GM19455 (cell line): Measurements from ENCODE around the gene VASP.
A peak's percentile ranks its signal among the peaks of the same experiment; 100 is the strongest.

Source experiments
- ATAC-seq: cut with Tn5 transposase; IDR thresholded peaks from one replicate; pipeline ENCODE4 v1.9.1; 2021; ENCODE audit not compliant: unreplicated experiment

VASP gene

DNA sequence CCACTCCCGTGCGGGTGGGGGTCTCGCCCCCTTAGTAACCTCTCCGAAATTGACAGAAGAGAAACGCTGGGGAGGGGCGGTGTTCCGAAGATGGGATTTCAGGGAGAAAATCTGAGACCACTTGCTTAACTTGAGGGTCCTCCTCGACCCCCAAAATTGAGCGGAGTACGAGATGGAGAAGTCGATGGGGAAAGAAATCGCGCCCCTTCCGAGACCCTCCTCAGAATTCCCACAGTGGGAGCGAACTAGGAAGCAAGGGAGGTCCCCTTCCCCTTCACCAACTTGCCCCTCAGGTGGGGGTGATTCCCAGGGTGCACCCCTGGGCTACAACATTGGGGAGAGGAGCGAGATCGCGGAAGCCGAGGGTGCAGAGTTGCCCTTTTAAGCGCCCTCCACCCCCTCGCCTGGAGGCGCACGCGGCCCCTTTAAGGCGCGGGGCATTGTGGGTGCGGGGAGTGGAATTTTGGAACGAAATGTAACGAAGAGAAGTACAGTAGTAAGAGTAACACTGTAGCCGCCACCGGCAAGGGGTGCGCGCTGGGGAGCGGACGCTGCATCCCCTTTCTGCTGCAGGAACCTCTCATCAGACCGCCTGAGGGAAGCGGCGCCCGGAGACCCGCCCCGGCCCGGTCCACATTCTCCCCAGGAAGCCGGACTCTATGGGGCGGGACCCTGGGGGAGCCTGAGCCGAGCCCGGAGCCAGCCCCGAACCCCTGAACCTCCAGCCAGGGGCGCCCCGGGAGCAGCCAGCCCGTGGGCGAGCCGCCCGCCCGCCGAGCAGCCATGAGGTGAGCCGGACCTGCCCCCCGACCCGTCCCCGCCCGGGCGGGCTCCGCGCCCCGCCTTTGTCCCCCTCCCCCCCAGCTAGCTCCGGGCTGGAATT is at the start of gene VASP:
Gene VASP (plus strand): TSS at position 491 of the 883 bp plus-strand sequence. CDS start 293 bp downstream, at position 784.
- ATAC-seq: no peak

GRCh38 chr19:45457776-45458175 is 49.5 kb upstream of the VASP start:
- ATAC-seq: no peak

- no peak for ATAC-seq
Measured at GRCh38 chr19:45460807-45461347, 46.4 kb upstream of the VASP start.

DNA sequence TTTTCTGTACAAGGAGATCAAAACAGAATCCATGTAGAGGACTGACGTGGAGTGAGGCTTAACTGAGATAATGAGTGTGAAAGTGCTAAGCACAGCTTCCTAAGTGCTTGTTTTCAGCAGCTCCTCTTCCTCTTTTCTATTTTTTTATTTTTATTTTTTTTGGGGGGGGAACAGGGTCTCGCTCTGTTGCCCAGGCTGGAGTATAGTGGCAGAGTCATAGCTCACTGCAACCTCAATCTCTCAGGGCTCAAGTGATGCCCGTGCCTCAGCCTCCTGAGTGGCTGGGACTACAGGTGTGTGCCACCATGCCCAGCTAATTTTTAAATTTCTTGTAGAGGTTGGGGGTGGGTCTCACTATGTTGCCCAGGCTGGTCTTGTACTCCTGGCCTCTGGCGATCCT is 45.1 kb upstream of the VASP start:
- no peak for ATAC-seq

GRCh38 chr19:45463241-45463640 is 44.0 kb upstream of the VASP start:
- no peak for ATAC-seq

DNA sequence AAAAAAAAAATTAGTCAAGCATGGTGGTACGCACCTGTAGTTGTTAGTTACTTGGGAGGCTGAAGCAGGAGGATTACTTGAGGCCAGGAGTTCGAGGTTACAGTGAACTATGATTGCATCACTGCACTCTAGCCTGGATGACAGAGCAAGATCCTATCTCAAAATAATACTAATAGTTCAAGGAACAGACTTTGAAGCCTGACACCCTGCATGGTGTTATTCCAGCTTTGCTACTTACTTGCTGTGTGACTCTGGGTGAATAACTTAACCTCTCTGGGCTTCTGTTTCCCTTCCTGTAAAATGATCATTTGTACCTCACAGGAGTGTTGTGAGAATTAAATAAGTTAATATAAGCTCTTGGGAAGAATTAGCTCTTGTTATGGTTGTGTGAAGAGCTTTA is 43.0 kb upstream of the VASP start:
- ATAC-seq: no peak

- no peak for ATAC-seq
Measured at GRCh38 chr19:45464852-45465441, 42.3 kb upstream of the VASP start.

GRCh38 chr19:45467115-45467455 is 40.2 kb upstream of the VASP start:
- no peak for ATAC-seq

- no peak for ATAC-seq
Measured at GRCh38 chr19:45467456-45468158, 39.7 kb upstream of the VASP start, which contains the start of gene FOSB. TSS of gene FOSB (plus strand) at chr19:45467996. CDS start at chr19:45468587, 591 bp downstream.

- no peak for ATAC-seq
Measured at GRCh38 chr19:45468159-45468651, 39.1 kb upstream of the VASP start.

DNA sequence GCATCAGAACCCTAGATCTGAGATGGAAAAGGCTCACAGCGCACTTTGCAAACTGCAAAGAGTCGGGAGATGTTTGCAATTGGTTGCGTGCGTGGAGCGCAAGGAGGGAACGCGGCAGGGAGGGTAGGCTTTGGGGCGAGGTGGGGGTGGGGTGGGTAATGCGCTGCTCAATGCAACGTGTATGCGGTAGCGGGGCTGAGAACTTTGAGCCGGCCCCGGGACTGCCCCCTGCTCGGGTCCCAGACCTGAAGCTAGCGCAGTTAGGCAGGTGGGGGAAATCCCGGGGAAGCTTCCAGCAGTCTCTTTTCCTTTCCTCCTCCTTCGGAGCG is 38.5 kb upstream of the VASP start:
- no peak for ATAC-seq

DNA sequence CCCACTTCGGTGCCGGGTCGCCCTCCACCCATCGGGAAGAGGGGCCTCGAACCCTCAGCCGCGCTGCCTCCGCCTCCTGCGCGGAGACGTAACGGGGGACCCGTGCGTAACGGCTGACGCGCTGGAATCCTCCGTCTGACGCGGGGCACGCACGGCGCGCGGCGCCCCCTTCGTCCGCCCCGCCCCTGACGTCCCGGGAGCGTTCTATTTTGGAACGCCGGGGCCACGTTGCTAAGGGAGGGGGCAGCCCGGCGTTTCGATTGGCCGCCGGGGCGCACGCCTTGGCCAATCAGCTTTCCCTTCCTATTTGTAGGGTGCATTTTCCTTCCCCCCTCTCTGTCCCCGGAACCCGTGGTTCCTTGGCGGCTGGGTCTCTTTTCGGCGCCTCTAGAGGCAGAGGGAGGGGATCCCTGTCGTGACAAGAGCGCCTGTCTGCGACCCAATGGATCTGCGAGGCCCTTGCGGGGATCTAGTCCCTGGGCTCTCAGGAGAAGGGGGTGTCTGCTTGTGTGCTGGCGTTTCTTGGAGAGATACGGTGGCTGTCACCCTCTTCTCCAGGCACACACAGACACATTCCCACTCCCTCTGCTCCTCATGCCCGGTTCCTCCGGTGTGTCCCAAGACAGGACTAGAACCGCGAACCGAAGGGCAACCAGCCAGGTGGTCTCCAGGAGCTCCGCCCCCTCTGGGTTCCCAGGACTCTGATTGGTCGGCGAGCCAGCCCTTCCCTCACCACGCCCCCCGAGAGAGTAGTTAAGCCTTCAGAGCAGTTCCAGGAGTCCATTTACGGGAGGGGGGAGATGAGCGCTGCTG is 37.9 kb upstream of the VASP start:
- peak; percentile 62 for ATAC-seq

GRCh38 chr19:45469945-45470761 is 37.1 kb upstream of the VASP start:
- ATAC-seq: no peak

- ATAC-seq: no peak
Measured at GRCh38 chr19:45470762-45471081, 36.6 kb upstream of the VASP start.

GRCh38 chr19:45471111-45471930 is 36.0 kb upstream of the VASP start:
- ATAC-seq: no peak

DNA sequence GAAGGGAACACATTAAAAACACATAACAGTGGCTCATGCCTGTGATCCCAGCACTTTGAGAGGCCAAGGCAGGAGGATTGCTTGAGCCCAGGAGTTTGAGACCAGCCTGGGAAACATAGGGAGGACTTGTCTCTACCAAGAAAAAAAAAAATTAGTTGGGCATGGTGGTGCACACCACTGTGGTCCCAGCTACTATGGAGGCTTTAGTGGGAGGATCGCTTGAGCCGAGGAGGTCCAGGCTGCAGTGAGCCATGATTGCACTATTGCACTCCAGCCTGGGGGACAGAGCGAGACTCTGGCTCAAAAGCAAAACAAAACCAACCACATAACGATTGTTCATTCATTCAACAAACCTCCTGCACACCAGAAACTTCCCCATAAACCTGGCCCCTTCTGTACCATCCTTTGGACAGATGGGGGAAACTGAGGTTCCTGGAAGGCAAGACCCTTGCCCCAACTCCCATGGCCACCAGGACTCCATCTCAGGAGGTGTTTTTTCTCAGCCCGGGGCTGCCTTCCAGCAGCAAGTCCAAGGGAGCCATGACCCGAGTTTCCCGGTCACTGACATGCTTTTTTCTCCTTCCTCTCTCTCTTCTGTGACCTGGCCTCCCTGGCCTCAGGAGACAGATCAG is 35.2 kb upstream of the VASP start:
- ATAC-seq: no peak

- ATAC-seq: no peak
Measured at GRCh38 chr19:45472563-45473366, 34.5 kb upstream of the VASP start.

GRCh38 chr19:45473367-45473681 is 34.0 kb upstream of the VASP start:
- no peak for ATAC-seq
